ENCODE data around the gene KCNA5.

- TF ChIP-seq CTCF (conservative IDR thresholded peaks at IDR 0.05; ENCODE audit: low read depth, low read length) (no peak), POLR2A (IDR thresholded peaks at IDR 0.05; ENCODE audit: low read depth, low read length) (no peak), CEBPB (IDR thresholded peaks at IDR 0.05; ENCODE audit: low read depth, low read length) (no peak)
Measured at GRCh38 chr12:4997939-4998338, 45.7 kb upstream of the KCNA5 start.
